ENCODE data around the gene MYH10. TPM values are rescaled to one million over a fixed set of nuclear protein-coding genes. Genes with fewer than 3 reads are reported as not detected.

The MYH10 gene
- total RNA-seq, 1 donor from 2014 or later, result 244 TPM

DNA sequence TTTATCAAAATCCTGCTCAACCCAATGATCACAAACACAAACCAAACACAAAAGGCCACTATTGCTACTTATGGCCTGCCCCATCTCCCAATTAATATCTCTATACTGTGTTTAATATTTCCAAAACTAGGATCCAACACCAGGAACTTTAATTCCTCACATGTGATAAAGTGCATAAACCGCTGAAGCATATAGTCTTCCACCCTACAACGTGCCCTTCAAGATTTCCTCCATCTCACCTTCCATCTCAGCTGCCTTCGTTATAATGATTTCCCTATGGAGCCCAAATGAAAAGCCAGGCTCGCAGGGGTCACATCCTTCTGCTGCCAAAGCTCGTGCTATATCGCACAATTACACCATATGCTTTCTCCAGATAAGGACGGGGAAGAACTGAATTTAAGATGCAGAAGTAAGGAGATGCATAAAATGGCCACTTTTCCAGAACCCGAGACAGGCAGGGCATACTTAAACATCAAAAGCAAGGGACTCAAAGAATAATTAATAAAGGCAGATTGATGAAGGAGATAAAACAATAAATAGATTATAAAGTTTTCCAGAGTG, 1.8 kb downstream of the MYH10 start:
- peak overlapping the region; percentile 99 for H3K4me3 Mint-ChIP-seq (ENCODE audit: low read depth)
- peaks cover 29% of the 10 kb centered on the region for H3K4me1 Mint-ChIP-seq (ENCODE audit: low read depth)
- DNase-seq (ENCODE audit: low spot score, unreplicated experiment), result no peak
- H3K27me3 Mint-ChIP-seq, result no peaks in the 10 kb centered on the region
- peaks cover 2% of the 10 kb centered on the region for H3K36me3 Mint-ChIP-seq (ENCODE audit: insufficient read depth)
- TF ChIP-seq, protein P1, sequence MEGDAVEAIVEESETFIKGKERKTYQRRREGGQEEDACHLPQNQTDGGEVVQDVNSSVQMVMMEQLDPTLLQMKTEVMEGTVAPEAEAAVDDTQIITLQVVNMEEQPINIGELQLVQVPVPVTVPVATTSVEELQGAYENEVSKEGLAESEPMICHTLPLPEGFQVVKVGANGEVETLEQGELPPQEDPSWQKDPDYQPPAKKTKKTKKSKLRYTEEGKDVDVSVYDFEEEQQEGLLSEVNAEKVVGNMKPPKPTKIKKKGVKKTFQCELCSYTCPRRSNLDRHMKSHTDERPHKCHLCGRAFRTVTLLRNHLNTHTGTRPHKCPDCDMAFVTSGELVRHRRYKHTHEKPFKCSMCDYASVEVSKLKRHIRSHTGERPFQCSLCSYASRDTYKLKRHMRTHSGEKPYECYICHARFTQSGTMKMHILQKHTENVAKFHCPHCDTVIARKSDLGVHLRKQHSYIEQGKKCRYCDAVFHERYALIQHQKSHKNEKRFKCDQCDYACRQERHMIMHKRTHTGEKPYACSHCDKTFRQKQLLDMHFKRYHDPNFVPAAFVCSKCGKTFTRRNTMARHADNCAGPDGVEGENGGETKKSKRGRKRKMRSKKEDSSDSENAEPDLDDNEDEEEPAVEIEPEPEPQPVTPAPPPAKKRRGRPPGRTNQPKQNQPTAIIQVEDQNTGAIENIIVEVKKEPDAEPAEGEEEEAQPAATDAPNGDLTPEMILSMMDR (IDR thresholded peaks at IDR 0.05; ENCODE audit: unreplicated experiment), result no peak
- H3K27ac Mint-ChIP-seq, result peak overlapping the region; percentile 80
- H3K9me3 Mint-ChIP-seq (ENCODE audit: low read depth), result no peaks in the 10 kb centered on the region

DNA sequence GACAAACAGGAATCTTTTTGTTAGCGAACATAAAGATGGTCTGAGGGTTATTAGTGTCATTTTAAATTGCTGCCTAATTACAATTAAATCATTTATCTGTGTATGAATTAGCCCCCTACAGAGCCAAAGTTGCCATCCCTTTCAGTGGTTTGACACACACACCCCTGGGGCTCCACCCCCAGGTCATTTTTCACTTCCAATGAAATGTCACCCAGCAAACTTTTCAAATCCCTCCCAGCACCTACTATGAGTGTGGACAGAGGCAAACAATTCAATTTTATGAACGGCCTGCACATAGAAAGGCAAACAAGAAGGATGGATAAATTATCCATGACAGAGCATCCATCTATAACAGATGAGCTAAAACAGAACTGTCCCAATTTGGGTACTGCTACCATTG, 2.4 kb downstream of the MYH10 start:
- peak overlapping the region; percentile 99 for H3K4me3 Mint-ChIP-seq (ENCODE audit: low read depth)
- peaks cover 30% of the 10 kb centered on the region for H3K4me1 Mint-ChIP-seq (ENCODE audit: low read depth)
- no peaks in the 10 kb centered on the region for H3K9me3 Mint-ChIP-seq (ENCODE audit: low read depth)
- peak overlapping the region; percentile 5 for H3K27ac Mint-ChIP-seq
- DNase-seq (ENCODE audit: low spot score, unreplicated experiment), result no peak
- no peaks in the 10 kb centered on the region for H3K27me3 Mint-ChIP-seq
- TF ChIP-seq, protein P1 (IDR thresholded peaks at IDR 0.05; ENCODE audit: unreplicated experiment), result no peak
- peaks cover 3% of the 10 kb centered on the region for H3K36me3 Mint-ChIP-seq (ENCODE audit: insufficient read depth)

DNA sequence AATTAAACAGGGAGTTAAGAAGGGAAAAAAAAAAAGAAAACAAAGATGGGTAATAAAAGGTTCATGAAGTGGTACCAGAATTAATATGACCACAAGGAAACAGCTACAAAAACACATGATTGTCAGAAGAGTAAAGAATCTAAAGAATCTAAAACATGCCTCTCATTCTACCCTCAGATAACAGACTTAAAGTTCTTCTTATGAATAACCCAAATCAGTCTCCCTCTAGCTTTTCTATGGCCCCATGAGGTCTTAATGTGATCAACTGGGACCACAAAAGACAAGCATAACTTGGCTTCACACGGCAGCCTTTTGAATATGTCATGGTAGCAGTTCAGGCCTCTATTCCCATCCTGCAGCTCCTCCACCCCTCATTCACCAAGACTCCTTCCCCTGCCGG, 6.9 kb downstream of the MYH10 start:
- H3K27me3 Mint-ChIP-seq, result no peaks in the 10 kb centered on the region
- no peak overlapping the region for H3K4me3 Mint-ChIP-seq (ENCODE audit: low read depth)
- H3K27ac Mint-ChIP-seq, result peak overlapping the region; percentile 51
- peaks cover 33% of the 10 kb centered on the region for H3K36me3 Mint-ChIP-seq (ENCODE audit: insufficient read depth)
- H3K9me3 Mint-ChIP-seq (ENCODE audit: low read depth), result no peaks in the 10 kb centered on the region
- DNase-seq (ENCODE audit: low spot score, unreplicated experiment), result no peak
- TF ChIP-seq, protein P1 (IDR thresholded peaks at IDR 0.05; ENCODE audit: unreplicated experiment), result no peak
- H3K4me1 Mint-ChIP-seq (ENCODE audit: low read depth), result peaks cover 38% of the 10 kb centered on the region

DNA sequence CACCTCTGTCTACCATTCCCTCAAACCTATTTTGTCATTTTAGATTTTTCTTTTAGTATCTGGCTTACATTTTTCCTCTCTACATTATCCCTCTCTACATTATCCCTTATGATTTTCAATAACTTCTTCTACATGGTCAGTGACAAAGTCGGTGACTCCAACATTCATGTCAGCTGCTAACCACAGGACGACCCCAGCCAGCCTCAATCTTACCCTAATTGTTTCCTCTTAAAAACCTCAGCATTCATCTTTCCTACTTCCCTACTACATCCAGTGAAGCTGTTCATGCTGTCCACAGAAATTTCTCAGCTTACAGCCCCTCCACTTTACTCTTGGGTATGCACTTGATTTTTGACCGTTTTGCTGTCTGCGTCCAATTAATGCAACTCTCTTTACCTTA, 8.3 kb downstream of the MYH10 start:
- Mint-ChIP-seq H3K27ac (no peak overlapping the region), H3K4me1 (ENCODE audit: low read depth) (peaks cover 24% of the 10 kb centered on the region), H3K36me3 (ENCODE audit: insufficient read depth) (peaks cover 41% of the 10 kb centered on the region), H3K4me3 (ENCODE audit: low read depth) (no peak overlapping the region), H3K27me3 (no peaks in the 10 kb centered on the region), H3K9me3 (ENCODE audit: low read depth) (peaks cover 3% of the 10 kb centered on the region)
- TF ChIP-seq, protein P1 (IDR thresholded peaks at IDR 0.05; ENCODE audit: unreplicated experiment), result no peak
- no peak for DNase-seq (ENCODE audit: low spot score, unreplicated experiment)

DNA sequence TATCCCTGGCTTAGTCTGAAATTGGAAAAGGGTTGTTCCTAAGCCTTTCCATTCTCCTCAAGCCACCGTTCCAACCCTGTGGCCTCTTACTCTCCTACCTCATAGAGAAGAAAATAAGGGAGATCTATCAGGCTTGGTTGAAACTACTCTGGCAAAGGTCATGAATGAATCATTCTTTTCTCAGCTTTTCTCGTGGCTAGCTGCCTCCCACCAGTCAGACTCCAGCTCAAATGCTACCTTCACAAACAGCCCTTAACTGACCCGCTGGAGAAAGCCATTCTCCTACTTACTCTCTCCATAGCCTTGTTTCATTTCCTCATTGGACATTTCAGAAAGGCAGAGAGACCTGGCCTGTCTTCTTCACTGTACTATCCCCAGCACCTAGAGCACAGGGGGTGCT, 8.9 kb downstream of the MYH10 start:
- TF ChIP-seq, protein P1 (IDR thresholded peaks at IDR 0.05; ENCODE audit: unreplicated experiment), result no peak
- Mint-ChIP-seq H3K36me3 (ENCODE audit: insufficient read depth) (peaks cover 46% of the 10 kb centered on the region), H3K27me3 (no peaks in the 10 kb centered on the region), H3K9me3 (ENCODE audit: low read depth) (peaks cover 9% of the 10 kb centered on the region), H3K27ac (peak overlapping the region; percentile 33), H3K4me3 (ENCODE audit: low read depth) (no peak overlapping the region), H3K4me1 (ENCODE audit: low read depth) (peaks cover 23% of the 10 kb centered on the region)
- no peak for DNase-seq (ENCODE audit: low spot score, unreplicated experiment)
